GM12878 (cell line): ENCODE measurements around the gene WDSUB1. TPM values are rescaled to one million over a fixed set of nuclear protein-coding genes. Genes with fewer than 3 reads are reported as not detected.

Source experiments
- HDAC2 ChIP-seq: fragments of 200-600 bp; sonication (generic); IDR thresholded peaks from 2 replicates; pipeline ENCODE4 v1.6.1; 2017
- SIN3A ChIP-seq: IDR thresholded peaks from 2 replicates; pipeline ENCODE4 v1.6.1; 2012; ENCODE audit warnings: low read depth, low read length, improper control_type of control experiment
- polyA plus RNA-seq, 11 experiments: library from polyadenylated mRNA; depleted of rRNA in 4 of 11; unstranded in 6 of 11; stranded (reverse) in 5 of 11; fragments of >200 nt; fragmentation: Nextera tagmentation in 4 of 11; fragmentation: Illumina TruSeq in 1 of 11; extraction: Ambion mirVana in 4 of 11; extraction: Trizol in 1 of 11; gene quantifications; 1 replicate in 1 of 11; 2 replicates in 10 of 11; pipeline versions ENCODE4 v1.2.1 to v1.2.3, GENCODE V29; 2011 to 2016; ENCODE audit warnings: inconsistent platforms in 2 of 11, missing spikeins in 2 of 11, low read depth in 1 of 11
- total RNA-seq, 4 experiments: library from RNA; depleted of rRNA in 3 of 4; stranded (reverse); fragments of >200 nt in 3 of 4; fragmentation: Illumina TruSeq in 1 of 4; extraction: Trizol in 1 of 4; gene quantifications; 2 replicates each; pipeline versions ENCODE4 v1.2.1 to v1.2.3, GENCODE V29; 2013 to 2021
- TF ChIP-seq, protein P1 (sequence below): fragments of 450-650 bp; IDR thresholded peaks from 2 replicates; pipeline ENCODE4 v1.6.1; 2016; ENCODE audit warnings: mild to moderate bottlenecking, moderate library complexity, borderline replicate concordance
- TF ChIP-seq, protein P2 (sequence below): fragments of 450-650 bp; formaldehyde crosslinking; IDR thresholded peaks from 2 replicates; pipeline ENCODE4 v1.4.0; 2022; ENCODE audit warnings: mild to moderate bottlenecking, moderate library complexity

The WDSUB1 gene
- total and polyA plus RNA-seq, 10 of the 15 experiments (the other 5 are each of a cell fraction or from before 2014, with no cell fraction given), result 4.4 to 12.7 (median 7.6) TPM

DNA sequence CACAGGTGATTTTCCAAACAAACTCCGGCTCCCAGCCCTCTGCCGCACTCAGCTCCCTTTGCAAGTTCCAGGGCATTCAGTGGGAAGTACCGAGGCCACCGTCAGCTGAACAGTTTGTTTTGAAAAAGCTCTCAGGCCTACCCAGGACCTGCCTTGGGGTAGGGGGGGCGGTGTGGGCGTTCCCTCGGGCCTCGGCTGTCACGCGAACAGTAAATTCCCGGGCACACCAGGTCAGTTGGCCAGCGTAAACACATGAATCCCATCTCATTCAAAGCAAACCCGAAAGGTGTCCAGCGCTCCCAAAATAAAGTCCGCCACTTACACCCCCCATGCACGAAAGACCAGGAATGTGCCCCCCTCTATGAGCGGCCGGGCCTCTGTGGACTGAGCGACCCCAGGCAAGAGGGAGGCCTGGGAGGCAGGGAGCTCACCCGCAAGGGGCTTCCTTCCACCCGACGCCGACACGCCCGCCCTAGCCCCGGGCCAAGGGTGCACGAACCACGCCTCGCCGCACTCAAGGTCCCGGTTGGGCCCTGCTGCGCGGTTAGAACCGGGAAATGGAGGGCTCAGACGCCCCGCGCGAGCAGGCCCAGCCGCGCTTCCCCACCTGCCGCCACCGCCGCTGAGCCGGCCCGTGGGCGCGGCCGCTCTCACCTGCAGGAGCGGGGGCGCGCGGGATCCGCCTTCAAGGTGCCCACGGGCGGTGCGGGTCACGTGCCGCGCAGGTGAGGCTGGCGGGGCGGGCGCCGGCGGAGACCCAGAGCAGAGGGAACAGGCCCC, at the start of gene WDSUB1 (continued):
- TF ChIP-seq, protein P1, sequence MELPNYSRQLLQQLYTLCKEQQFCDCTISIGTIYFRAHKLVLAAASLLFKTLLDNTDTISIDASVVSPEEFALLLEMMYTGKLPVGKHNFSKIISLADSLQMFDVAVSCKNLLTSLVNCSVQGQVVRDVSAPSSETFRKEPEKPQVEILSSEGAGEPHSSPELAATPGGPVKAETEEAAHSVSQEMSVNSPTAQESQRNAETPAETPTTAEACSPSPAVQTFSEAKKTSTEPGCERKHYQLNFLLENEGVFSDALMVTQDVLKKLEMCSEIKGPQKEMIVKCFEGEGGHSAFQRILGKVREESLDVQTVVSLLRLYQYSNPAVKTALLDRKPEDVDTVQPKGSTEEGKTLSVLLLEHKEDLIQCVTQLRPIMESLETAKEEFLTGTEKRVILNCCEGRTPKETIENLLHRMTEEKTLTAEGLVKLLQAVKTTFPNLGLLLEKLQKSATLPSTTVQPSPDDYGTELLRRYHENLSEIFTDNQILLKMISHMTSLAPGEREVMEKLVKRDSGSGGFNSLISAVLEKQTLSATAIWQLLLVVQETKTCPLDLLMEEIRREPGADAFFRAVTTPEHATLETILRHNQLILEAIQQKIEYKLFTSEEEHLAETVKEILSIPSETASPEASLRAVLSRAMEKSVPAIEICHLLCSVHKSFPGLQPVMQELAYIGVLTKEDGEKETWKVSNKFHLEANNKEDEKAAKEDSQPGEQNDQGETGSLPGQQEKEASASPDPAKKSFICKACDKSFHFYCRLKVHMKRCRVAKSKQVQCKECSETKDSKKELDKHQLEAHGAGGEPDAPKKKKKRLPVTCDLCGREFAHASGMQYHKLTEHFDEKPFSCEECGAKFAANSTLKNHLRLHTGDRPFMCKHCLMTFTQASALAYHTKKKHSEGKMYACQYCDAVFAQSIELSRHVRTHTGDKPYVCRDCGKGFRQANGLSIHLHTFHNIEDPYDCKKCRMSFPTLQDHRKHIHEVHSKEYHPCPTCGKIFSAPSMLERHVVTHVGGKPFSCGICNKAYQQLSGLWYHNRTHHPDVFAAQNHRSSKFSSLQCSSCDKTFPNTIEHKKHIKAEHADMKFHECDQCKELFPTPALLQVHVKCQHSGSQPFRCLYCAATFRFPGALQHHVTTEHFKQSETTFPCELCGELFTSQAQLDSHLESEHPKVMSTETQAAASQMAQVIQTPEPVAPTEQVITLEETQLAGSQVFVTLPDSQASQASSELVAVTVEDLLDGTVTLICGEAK, result no peak
- TF ChIP-seq SIN3A, result no peak
- TF ChIP-seq, protein P2, sequence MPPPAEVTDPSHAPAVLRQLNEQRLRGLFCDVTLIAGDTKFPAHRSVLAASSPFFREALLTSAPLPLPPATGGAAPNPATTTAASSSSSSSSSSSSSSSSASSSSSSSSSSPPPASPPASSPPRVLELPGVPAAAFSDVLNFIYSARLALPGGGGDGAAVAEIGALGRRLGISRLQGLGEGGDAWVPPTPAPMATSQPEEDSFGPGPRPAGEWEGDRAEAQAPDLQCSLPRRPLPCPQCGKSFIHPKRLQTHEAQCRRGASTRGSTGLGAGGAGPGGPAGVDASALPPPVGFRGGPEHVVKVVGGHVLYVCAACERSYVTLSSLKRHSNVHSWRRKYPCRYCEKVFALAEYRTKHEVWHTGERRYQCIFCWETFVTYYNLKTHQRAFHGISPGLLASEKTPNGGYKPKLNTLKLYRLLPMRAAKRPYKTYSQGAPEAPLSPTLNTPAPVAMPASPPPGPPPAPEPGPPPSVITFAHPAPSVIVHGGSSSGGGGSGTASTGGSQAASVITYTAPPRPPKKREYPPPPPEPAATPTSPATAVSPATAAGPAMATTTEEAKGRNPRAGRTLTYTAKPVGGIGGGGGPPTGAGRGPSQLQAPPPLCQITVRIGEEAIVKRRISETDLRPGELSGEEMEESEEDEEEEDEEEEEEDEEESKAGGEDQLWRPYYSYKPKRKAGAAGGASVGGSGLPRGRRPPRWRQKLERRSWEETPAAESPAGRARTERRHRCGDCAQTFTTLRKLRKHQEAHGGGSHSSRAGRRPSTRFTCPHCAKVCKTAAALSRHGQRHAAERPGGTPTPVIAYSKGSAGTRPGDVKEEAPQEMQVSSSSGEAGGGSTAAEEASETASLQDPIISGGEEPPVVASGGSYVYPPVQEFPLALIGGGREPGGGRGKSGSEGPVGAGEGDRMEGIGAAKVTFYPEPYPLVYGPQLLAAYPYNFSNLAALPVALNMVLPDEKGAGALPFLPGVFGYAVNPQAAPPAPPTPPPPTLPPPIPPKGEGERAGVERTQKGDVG (CRISPR knock-in tag), result no peak
- no peak for TF ChIP-seq HDAC2
